ENCODE results near the gene VIT. TPM values are rescaled to one million over a fixed set of nuclear protein-coding genes. Genes with fewer than 3 reads are reported as not detected.

VIT gene
- polyA plus RNA-seq, 1 of the 3 experiments (the other 2 are of a cell fraction) = not detected

GRCh38 chr2:36811071-36811470 is 114.6 kb downstream of the VIT start:
- Histone ChIP-seq H3F3A (replicated peaks; ENCODE audit: insufficient read depth) (no peaks in the 10 kb centered on the region), H3K79me2 (ENCODE audit: insufficient read depth) (no peaks in the 10 kb centered on the region), H3K36me3 (replicated peaks in 1 of 2; ENCODE audit: control insufficient read depth in 1 of 2, insufficient read depth in 2 of 2, low read length in 1 of 2) (no peaks in the 10 kb centered on the region), H4K20me1 (ENCODE audit: insufficient read depth) (no peaks in the 10 kb centered on the region), H3K9me3 (no peaks in the 10 kb centered on the region), H3K9ac (no peak overlapping the region), H3K4me1 (ENCODE audit: control insufficient read depth in 1 of 2, insufficient read depth in 2 of 2, low read depth in 1 of 2, low read length in 1 of 2) (no peaks in the 10 kb centered on the region), H3K4me3 (ENCODE audit: low read depth in 2 of 2, low read length in 1 of 2) (no peak overlapping the region), H3K27me3 (ENCODE audit: insufficient read depth) (no peaks in the 10 kb centered on the region), H2AFZ (ENCODE audit: low read depth) (no peak overlapping the region), H3K9me2 (no peaks in the 10 kb centered on the region), H3K27ac (ENCODE audit: low read depth in 2 of 2, low read length in 1 of 2) (no peak overlapping the region), H3K4me2 (no peak overlapping the region)
- no peak for TF ChIP-seq MAX (IDR thresholded peaks at IDR 0.05; ENCODE audit: low read depth)
- no peak for TF ChIP-seq FOXM1 (IDR thresholded peaks at IDR 0.05; ENCODE audit: low read depth)
- TF ChIP-seq RXRA (IDR thresholded peaks at IDR 0.05; ENCODE audit: borderline replicate concordance, low read depth) = no peak
- TF ChIP-seq YY1 (IDR thresholded peaks at IDR 0.05; ENCODE audit: low read depth) = no peak
- TF ChIP-seq TCF12 (IDR thresholded peaks at IDR 0.05) = no peak
- TF ChIP-seq FOSL2 (IDR thresholded peaks at IDR 0.05; ENCODE audit: borderline replicate concordance, low read depth) = no peak
- TF ChIP-seq CHD2 (IDR thresholded peaks at IDR 0.05; ENCODE audit: low read length, partially characterized antibody) = no peak
- TF ChIP-seq EP300 (IDR thresholded peaks at IDR 0.05; ENCODE audit: borderline replicate concordance in 1 of 2, low read depth in 1 of 2, low read length in 1 of 2) = no peak
- no peak for TF ChIP-seq CTCF (IDR thresholded peaks at IDR 0.05)
- no peak for TF ChIP-seq USF2 (IDR thresholded peaks at IDR 0.05; ENCODE audit: borderline replicate concordance, low read depth, low read length)
- TF ChIP-seq PBX3 (IDR thresholded peaks at IDR 0.05) = no peak
- TF ChIP-seq ZBTB33 (IDR thresholded peaks at IDR 0.05; ENCODE audit: borderline replicate concordance, low read depth) = no peak
- TF ChIP-seq RCOR1 (IDR thresholded peaks at IDR 0.05; ENCODE audit: low read length) = no peak
- no peak for DNase-seq
- 73% methylated on average over 5 of the region's 5 CpGs for WGBS (ENCODE audit: low lambda C conversion rate)
- CTCF ChIA-PET = interaction anchor here (0.7 to 1.8 kb wide), 10 partner anchors 8 to 464 kb away, joined by 3 to 11 read pairs (median 3); no protein-coding TSS in a partner anchor
- POLR2A ChIA-PET = no interaction called here

Data from SK-N-SH (cell line).